ENCODE data around the gene FRK. TPM values are rescaled to one million over a fixed set of nuclear protein-coding genes. Genes with fewer than 3 reads are reported as not detected.

Gene FRK
- polyA plus RNA-seq, 2 of the 4 experiments (the other 2 are of a cell fraction), result 2.2 to 8.9 TPM

- ChIA-PET CTCF (no interaction called here), POLR2A (no interaction called here)
- Histone ChIP-seq H3K4me1 (no peaks in the 10 kb centered on the region), H3K4me2 (no peak overlapping the region), H3K27ac (no peak overlapping the region), H3K4me3 (no peak overlapping the region), H3K9me3 (no peaks in the 10 kb centered on the region)
- no peak for FAIRE-seq
- TF ChIP-seq MAX (IDR thresholded peaks at IDR 0.05) (no peak), ZSCAN20 (CRISPR knock-in tag; IDR thresholded peaks at IDR 0.05) (no peak)
- TF ChIP-seq, protein P1, sequence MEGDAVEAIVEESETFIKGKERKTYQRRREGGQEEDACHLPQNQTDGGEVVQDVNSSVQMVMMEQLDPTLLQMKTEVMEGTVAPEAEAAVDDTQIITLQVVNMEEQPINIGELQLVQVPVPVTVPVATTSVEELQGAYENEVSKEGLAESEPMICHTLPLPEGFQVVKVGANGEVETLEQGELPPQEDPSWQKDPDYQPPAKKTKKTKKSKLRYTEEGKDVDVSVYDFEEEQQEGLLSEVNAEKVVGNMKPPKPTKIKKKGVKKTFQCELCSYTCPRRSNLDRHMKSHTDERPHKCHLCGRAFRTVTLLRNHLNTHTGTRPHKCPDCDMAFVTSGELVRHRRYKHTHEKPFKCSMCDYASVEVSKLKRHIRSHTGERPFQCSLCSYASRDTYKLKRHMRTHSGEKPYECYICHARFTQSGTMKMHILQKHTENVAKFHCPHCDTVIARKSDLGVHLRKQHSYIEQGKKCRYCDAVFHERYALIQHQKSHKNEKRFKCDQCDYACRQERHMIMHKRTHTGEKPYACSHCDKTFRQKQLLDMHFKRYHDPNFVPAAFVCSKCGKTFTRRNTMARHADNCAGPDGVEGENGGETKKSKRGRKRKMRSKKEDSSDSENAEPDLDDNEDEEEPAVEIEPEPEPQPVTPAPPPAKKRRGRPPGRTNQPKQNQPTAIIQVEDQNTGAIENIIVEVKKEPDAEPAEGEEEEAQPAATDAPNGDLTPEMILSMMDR (IDR thresholded peaks at IDR 0.05), result no peak
- ATAC-seq, result no peak
- DNase-seq (ENCODE audit: low read depth in 1 of 2, low spot score in 1 of 2), result no peak
- 48% methylated on average over 2 of the region's 2 CpGs for WGBS (ENCODE audit: missing lambda C conversion rate)
Measured at GRCh38 chr6:115902436-115902835, 158.3 kb downstream of the FRK start.

DNA sequence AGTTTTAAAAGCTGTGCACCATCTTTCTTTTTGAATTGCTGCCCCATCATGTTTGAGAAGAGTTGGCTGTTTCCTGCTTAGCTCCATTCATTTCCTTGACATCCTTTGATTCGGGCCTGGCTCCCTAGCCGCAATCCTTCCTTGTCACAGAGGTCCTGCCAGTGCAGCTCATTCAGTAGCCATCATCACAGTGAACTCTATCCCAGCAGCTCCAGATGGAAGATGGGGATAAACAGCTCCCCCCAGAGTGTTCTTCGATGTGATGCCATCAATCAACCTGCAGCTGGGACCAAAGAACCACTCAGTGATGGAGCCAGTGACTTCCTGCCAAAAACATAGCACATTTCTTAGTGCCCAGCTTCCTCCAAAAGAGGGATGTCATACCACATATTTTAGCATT, 158.8 kb downstream of the FRK start:
- H3K4me1 ChIP-seq, result no peaks in the 10 kb centered on the region
- POLR2A ChIA-PET, result no interaction called here
- DNase-seq (ENCODE audit: low read depth in 1 of 2, low spot score in 1 of 2) (no peak), ATAC-seq (no peak), FAIRE-seq (no peak)
- CTCF ChIA-PET, result no interaction called here
- TF ChIP-seq RARB (CRISPR knock-in tag; IDR thresholded peaks at IDR 0.05) (no peak), POLR2A (IDR thresholded peaks at IDR 0.05; ENCODE audit: low read length) (no peak), KDM1A (IDR thresholded peaks at IDR 0.05; ENCODE audit: low read depth) (no peak), RCOR1 (IDR thresholded peaks at IDR 0.05; ENCODE audit: low read depth, low read length) (no peak), FOSB (CRISPR knock-in tag; IDR thresholded peaks at IDR 0.05) (no peak), HES2 (IDR thresholded peaks at IDR 0.05) (no peak), FOXS1 (CRISPR knock-in tag; IDR thresholded peaks at IDR 0.05) (no peak), ZNF302 (CRISPR knock-in tag; IDR thresholded peaks at IDR 0.05) (no peak), PHF8 (IDR thresholded peaks at IDR 0.05; ENCODE audit: borderline replicate concordance, low read depth) (no peak), NR3C1 (IDR thresholded peaks at IDR 0.05) (no peak), TP53 (CRISPR knock-in tag; IDR thresholded peaks at IDR 0.05) (no peak), MAX (IDR thresholded peaks at IDR 0.05) (no peak), CBX8 (IDR thresholded peaks at IDR 0.05) (no peak), USF2 (IDR thresholded peaks at IDR 0.05) (no peak), KDM5A (IDR thresholded peaks at IDR 0.05) (no peak), MAFK (IDR thresholded peaks at IDR 0.05; ENCODE audit: partially characterized antibody) (no peak), ELK1 (IDR thresholded peaks at IDR 0.05; ENCODE audit: low read depth, low read length) (no peak), HOXB13 (CRISPR knock-in tag; IDR thresholded peaks at IDR 0.05; ENCODE audit: low read depth) (no peak)
- TF ChIP-seq, protein P2, sequence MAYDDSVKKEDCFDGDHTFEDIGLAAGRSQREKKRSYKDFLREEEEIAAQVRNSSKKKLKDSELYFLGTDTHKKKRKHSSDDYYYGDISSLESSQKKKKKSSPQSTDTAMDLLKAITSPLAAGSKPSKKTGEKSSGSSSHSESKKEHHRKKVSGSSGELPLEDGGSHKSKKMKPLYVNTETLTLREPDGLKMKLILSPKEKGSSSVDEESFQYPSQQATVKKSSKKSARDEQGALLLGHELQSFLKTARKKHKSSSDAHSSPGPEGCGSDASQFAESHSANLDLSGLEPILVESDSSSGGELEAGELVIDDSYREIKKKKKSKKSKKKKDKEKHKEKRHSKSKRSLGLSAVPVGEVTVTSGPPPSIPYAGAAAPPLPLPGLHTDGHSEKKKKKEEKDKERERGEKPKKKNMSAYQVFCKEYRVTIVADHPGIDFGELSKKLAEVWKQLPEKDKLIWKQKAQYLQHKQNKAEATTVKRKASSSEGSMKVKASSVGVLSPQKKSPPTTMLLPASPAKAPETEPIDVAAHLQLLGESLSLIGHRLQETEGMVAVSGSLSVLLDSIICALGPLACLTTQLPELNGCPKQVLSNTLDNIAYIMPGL (CRISPR knock-in tag; IDR thresholded peaks at IDR 0.05; ENCODE audit: borderline replicate concordance), result no peak
- TF ChIP-seq, protein P3, sequence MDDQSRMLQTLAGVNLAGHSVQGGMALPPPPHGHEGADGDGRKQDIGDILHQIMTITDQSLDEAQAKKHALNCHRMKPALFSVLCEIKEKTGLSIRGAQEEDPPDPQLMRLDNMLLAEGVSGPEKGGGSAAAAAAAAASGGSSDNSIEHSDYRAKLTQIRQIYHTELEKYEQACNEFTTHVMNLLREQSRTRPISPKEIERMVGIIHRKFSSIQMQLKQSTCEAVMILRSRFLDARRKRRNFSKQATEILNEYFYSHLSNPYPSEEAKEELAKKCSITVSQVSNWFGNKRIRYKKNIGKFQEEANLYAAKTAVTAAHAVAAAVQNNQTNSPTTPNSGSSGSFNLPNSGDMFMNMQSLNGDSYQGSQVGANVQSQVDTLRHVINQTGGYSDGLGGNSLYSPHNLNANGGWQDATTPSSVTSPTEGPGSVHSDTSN (IDR thresholded peaks at IDR 0.05), result no peak
- H3K4me2 ChIP-seq, result no peak overlapping the region
- no peak overlapping the region for H3K27ac ChIP-seq
- H3K9me3 ChIP-seq, result no peaks in the 10 kb centered on the region
- 62% methylated on average over 3 of the region's 3 CpGs for WGBS (ENCODE audit: missing lambda C conversion rate)
- no peak overlapping the region for H3K4me3 ChIP-seq
